ENCODE measurements around the gene C9orf152. TPM values are rescaled to one million over a fixed set of nuclear protein-coding genes. Genes with fewer than 3 reads are reported as not detected.

Gene C9orf152
- total and polyA plus RNA-seq, 2 of the 13 experiments (the other 11 are each of a cell fraction or from before 2014, with no cell fraction given) = 0.24 to 0.48 TPM

GRCh38 chr9:110217656-110218099, 9.7 kb upstream of the C9orf152 start (continued):
- no peak for TF ChIP-seq PAX8 (CRISPR knock-in tag; IDR thresholded peaks at IDR 0.05; ENCODE audit: borderline replicate concordance)
- no peak for TF ChIP-seq ZNF329 (CRISPR knock-in tag; IDR thresholded peaks at IDR 0.05; ENCODE audit: low read depth)
- no peak for TF ChIP-seq DPF2 (CRISPR knock-in tag; IDR thresholded peaks at IDR 0.05; ENCODE audit: borderline replicate concordance, low read depth)
- TF ChIP-seq TEAD2 (CRISPR knock-in tag; IDR thresholded peaks at IDR 0.05) = no peak
- no peak for TF ChIP-seq ZFX (CRISPR knock-in tag; IDR thresholded peaks at IDR 0.05; ENCODE audit: low read depth)
- no peak for TF ChIP-seq TRIM22 (IDR thresholded peaks at IDR 0.05)
- TF ChIP-seq ZNF639 (CRISPR knock-in tag; conservative IDR thresholded peaks at IDR 0.05) = no peak
- no peak for TF ChIP-seq NR3C1 (CRISPR knock-in tag; IDR thresholded peaks at IDR 0.05)
- TF ChIP-seq TFE3 (CRISPR knock-in tag; IDR thresholded peaks at IDR 0.05) = no peak
- TF ChIP-seq ZNF501 (CRISPR knock-in tag; IDR thresholded peaks at IDR 0.05) = no peak
- TF ChIP-seq THAP11 (CRISPR knock-in tag; IDR thresholded peaks at IDR 0.05) = no peak
- no peak for TF ChIP-seq ZNF761 (CRISPR knock-in tag; conservative IDR thresholded peaks at IDR 0.05)
- no peak for TF ChIP-seq SRY (CRISPR knock-in tag; IDR thresholded peaks at IDR 0.05)
- TF ChIP-seq DNMT1 (CRISPR knock-in tag; IDR thresholded peaks at IDR 0.05) = no peak
- no peak for TF ChIP-seq ATF4 (CRISPR knock-in tag; IDR thresholded peaks at IDR 0.05)
- no peak for TF ChIP-seq ZNF75D (CRISPR knock-in tag; IDR thresholded peaks at IDR 0.05; ENCODE audit: borderline replicate concordance)
- peak in 1 of 2 experiments; percentile 21; a peak in 1 of 4 replicates for TF ChIP-seq KLF16 (CRISPR knock-in tag; IDR thresholded peaks at IDR 0.05)
- no peak for TF ChIP-seq ZNF260 (CRISPR knock-in tag; IDR thresholded peaks at IDR 0.05; ENCODE audit: borderline replicate concordance, low read depth)
- no peak for TF ChIP-seq NR0B2 (CRISPR knock-in tag; IDR thresholded peaks at IDR 0.05)
- no peak for TF ChIP-seq CCAR2 (optimal IDR thresholded peaks at IDR 0.05; ENCODE audit: low read depth, low read length)
- TF ChIP-seq ZNF572 (CRISPR knock-in tag; IDR thresholded peaks at IDR 0.05) = no peak
- TF ChIP-seq ERF (CRISPR knock-in tag; IDR thresholded peaks at IDR 0.05) = no peak
- no peak for TF ChIP-seq ZFYVE20 (CRISPR knock-in tag; IDR thresholded peaks at IDR 0.05; ENCODE audit: borderline replicate concordance, low read depth)
- TF ChIP-seq SAP130 (CRISPR knock-in tag; IDR thresholded peaks at IDR 0.05; ENCODE audit: low read depth) = 0 out of 2 replicates have a peak, but pooled peaks have one; percentile 23
- TF ChIP-seq CTCF (CRISPR knock-in tag; IDR thresholded peaks at IDR 0.05) = peak; percentile 71

Data from HepG2 (cell line).